GM21723 (cell line): ENCODE measurements around the gene MTHFD2L.

ENCODE experiments used
- ATAC-seq: cut with Tn5 transposase; IDR thresholded peaks from one replicate; pipeline ENCODE4 v1.9.1; 2021; ENCODE audit warnings: mild to moderate bottlenecking, moderate library complexity; ENCODE audit not compliant: unreplicated experiment

The MTHFD2L gene

GRCh38 chr4:74293558-74293957 is 135.6 kb downstream of the MTHFD2L start:
- ATAC-seq: no peak

GRCh38 chr4:74294681-74295080 is 136.8 kb downstream of the MTHFD2L start:
- no peak for ATAC-seq

DNA sequence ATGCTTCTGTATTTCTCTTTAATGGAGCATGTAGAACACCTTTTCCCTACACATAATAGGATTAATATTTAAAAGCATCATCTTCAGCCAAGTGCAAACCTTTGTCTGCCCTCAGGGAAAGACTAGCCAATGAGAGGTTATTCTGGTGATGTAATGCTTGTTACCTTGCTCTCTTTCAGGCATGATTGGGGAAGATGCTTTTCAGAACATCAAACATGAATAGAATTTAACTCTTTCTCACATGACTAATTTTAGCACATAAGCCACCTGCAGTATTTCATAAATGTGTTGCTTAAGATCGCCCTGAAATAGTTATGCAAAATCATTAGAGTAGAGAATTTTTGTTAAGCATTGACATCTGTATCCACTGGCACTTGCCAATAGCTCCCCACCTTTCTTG is 139.6 kb downstream of the MTHFD2L start:
- ATAC-seq: no peak

- ATAC-seq: no peak
Observed at GRCh38 chr4:74304095-74304625, 146.2 kb downstream of the MTHFD2L start.

GRCh38 chr4:74305000-74305399 is 147.1 kb downstream of the MTHFD2L start:
- no peak for ATAC-seq

- no peak for ATAC-seq
Observed at GRCh38 chr4:74307170-74307569, 149.3 kb downstream of the MTHFD2L start.

DNA sequence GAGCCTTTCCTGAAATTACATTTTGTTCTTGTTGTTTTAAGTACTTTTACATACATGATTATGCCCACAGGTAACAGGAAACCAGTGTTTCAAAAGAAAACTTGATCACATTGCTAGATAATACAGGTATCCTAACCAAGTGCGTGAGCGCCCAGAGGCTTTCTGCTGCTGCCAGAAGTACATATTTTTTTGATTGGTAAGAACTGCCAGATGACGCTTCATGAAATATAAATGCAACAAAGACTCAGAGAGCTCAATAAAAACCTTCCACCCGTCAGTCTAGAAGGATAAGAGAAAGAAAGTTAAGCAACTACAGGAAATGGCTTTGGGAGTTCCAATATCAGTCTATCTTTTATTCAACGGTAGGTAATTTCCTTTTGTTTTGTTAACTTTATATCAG is 150.3 kb downstream of the MTHFD2L start, which contains the start of gene EPGN:
Gene EPGN, plus strand, starts transcription at position 256 of the 400 bp plus-strand sequence. Its CDS starts 64 bp downstream, at position 320.
- no peak for ATAC-seq

DNA sequence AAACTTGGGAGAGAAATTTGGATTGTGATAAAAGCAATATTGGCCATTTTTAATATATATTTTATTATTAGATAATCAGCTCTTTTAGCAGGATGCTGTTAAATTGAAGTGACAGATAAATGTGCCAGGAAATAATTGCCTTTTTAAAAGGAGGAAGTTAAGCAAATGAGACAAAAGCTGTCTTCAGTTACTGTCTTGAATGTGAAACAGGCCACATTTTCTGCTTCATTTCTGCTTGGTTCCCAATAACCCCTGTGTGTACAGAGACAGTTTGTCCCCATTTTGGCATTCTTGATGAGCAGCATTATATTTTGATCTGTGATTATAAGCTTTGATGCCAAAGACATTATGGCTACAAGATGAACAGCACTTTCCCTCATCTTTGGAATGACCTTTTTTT is 151.3 kb downstream of the MTHFD2L start:
- no peak for ATAC-seq

GRCh38 chr4:74311696-74312313 is 153.9 kb downstream of the MTHFD2L start:
- ATAC-seq: peak; percentile 73

DNA sequence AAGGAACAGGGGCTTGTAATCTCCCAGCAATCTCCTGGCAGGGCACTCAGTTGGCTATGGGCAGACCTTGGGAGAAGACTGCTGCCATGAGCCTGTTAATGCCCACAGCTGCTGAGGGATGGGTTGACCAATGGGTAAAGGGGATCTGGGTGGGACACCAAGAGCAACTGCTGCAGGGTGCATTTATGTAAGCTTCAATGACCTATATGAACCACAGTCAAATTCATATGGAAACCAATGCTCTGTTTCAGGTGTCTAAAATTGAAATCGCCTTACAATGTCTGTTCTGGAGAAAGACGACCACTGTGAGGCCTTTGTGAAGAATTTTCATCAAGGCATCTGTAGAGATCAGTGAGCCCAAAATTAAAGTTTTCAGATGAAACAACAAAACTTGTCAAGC is 156.4 kb downstream of the MTHFD2L start:
- no peak for ATAC-seq

GRCh38 chr4:74314944-74315343 is 157.0 kb downstream of the MTHFD2L start:
- ATAC-seq: no peak

GRCh38 chr4:74315376-74315775 is 157.5 kb downstream of the MTHFD2L start:
- ATAC-seq: no peak

DNA sequence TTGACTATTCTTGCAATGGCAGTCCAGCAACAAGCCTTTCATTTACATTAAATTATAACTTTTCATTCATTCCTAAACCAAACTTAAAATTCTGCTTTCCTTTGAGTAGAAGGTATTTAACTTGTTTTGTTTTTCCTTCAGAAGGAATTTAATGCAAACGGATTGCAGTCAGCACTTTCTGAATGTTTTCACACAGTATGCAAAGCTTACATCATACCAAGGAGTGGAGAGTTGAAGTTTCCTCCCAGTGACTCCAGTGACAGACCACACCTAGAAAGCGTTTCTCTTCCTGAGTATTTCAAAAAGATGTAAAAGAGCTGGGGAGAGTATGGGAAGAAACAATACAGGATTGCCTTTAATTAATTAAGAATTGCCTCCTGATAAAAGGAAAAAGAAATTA is 158.5 kb downstream of the MTHFD2L start:
- ATAC-seq: no peak

DNA sequence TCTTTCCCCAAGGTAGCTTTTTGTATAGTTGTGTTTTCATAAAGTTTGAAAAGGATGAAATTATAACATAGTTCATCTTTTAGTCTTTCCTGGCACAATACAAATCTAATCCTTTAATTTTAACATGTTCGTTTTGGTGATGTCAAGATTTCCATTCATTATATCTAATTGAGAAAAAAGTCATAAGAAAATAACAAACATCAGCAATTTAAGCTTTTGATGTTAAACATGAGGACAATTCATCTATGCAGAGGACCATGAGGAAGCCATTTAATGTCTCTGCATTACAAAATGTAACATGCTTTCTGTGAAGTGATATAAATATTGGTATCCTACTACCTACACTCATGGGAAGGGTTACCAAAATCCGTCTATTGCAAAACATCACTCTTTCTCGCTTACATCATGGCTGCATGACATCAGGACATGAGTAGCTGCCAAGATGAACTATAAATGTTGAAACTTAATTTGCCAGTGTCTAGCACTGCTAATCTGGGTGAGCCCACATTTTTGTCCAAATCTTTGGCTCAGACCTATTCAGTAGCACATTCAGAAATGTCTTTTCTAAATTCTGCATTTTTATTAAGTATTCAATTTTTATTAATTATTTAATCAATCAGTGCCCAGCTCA is 159.8 kb downstream of the MTHFD2L start:
- ATAC-seq: no peak

- ATAC-seq: no peak
Observed at GRCh38 chr4:74318276-74318675, 160.4 kb downstream of the MTHFD2L start.

DNA sequence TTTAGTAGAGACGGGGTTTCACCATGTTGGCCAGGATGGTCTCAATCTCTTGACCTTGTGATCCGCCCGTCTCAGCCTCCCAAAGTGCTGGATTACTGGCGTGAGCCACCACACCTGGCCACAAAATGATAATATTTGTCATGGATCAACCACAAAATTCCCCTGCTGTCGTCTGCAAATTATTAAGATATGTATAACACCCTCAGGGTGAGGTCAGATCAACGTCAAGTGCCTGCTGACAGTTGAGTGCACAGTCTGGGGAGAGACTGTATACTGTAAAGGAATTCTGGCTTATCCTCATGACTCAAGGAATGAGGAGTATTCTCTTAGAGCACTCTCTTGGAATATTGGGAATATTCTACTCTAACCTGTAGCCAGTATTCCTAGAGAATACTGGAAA is 161.6 kb downstream of the MTHFD2L start:
- ATAC-seq: no peak

GRCh38 chr4:74320559-74321118 is 162.7 kb downstream of the MTHFD2L start:
- ATAC-seq: peak; percentile 93

DNA sequence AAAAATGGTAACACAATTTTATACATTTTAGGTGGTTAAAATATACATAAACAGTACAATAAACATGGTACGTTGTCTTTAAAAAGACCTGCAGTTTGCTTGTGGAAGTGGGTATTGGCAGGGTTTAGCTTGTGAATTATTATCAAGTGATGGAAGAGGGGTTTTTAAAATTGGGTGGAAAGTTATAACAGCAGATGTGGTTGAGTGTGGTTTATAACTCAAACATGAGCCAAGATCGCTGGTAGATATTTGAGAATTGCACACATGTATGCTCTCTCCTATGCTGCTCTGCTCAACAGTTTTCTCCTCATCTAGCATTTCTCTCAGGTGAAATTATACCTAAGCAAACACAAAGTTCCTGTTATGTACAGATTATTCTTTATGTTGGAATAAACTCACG is 164.4 kb downstream of the MTHFD2L start:
- ATAC-seq: no peak

DNA sequence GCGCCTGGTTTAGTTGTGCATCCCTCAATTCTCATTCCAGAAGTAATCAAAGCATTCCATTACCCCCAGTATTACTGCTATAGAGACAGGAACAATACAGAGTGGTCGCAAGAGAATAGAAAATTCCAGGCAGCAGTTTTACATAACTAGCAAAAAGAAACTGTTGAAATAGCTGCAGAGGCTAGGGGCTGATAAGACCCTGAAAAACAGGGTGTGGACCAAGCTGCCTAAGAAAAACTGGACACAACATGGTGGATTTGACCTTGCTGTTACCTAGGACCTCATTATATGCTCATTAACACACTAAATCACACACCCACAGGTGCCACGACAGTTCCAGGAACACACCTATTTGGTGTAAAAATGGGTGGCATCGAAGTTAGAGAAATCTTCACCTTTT is 165.7 kb downstream of the MTHFD2L start:
- no peak for ATAC-seq

DNA sequence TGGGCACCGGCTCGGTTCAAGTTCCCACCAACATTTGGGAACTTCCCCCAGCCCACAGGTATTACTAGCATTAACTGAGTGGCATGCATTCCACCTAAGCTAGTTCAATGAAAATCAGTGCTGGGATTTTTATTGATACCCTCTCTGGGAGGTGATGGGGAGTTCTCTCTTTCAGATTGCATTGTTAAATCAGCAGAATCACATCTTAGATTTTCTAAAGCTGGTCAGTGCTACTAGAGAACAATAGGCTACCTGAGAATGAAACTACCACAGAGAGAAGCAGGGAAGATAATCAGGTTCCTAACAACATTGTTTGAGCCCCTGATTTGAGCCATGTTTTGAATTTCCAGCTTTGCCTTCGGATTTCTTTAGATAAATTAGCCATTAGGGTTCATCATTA is 166.3 kb downstream of the MTHFD2L start:
- ATAC-seq: no peak

- no peak for ATAC-seq
Observed at GRCh38 chr4:74325886-74326285, 168.0 kb downstream of the MTHFD2L start.

DNA sequence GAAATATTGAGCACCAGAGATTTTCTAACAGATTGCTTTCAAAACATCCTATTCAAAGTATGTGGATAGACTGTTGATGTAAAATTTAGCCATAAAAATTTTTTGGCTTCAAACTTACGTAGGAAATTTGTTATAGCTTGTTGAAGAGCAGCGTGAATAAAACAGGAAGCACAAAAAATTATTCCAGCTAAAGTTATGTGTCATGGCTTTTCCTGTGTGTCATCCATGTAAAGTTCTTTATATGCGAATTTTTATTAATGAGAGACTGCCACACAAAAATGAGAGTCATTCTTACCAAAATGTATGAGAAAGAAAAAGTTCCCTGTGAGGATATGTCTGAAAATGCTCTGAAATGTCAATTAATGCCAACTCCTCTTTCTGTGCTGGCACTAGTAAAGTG is 169.8 kb downstream of the MTHFD2L start:
- no peak for ATAC-seq
